Right ventricle myocardium superior (tissue), 1 donor: ENCODE data around the gene CDC14A. TPM values are rescaled to one million over a fixed set of nuclear protein-coding genes. Genes with fewer than 3 reads are reported as not detected.
A peak's percentile ranks its signal among the peaks of the same experiment; 100 is the strongest.

ENCODE experiments used
- ATAC-seq: fragments of 200-7000 bp; cut with Tn5 transposase; one replicate; pipeline ENCODE4 v1.9.1; 2020; ENCODE audit warnings: mild to moderate bottlenecking; ENCODE audit not compliant: poor library complexity
- DNase-seq: peaks from one replicate; pipeline ENCODE4 v3.0.0-alpha.2; 2020
- intact Hi-C: fragments of 100-400 bp; cut with DNase I; formaldehyde crosslinking; loops from one replicate; pipeline ENCODE4 v1.11.2; 2022
- long read RNA-seq: library from polyadenylated mRNA; unstranded; transcript quantifications from one replicate; pipeline ENCODE4 v2.0.0, GENCODE V29; 2021
- total RNA-seq: library from RNA; stranded (reverse); fragmentation: NEBNext Ultra II Directional; extraction: Animal tissue kit (Norgen Biotek cat#: 25700); gene quantifications from one replicate; pipeline ENCODE4 v1.2.1, GENCODE V29; 2021
- donor health status: DM: no; HTN: yes; CAD: no; lungs with severe emphysema.

The CDC14A gene, protein sequence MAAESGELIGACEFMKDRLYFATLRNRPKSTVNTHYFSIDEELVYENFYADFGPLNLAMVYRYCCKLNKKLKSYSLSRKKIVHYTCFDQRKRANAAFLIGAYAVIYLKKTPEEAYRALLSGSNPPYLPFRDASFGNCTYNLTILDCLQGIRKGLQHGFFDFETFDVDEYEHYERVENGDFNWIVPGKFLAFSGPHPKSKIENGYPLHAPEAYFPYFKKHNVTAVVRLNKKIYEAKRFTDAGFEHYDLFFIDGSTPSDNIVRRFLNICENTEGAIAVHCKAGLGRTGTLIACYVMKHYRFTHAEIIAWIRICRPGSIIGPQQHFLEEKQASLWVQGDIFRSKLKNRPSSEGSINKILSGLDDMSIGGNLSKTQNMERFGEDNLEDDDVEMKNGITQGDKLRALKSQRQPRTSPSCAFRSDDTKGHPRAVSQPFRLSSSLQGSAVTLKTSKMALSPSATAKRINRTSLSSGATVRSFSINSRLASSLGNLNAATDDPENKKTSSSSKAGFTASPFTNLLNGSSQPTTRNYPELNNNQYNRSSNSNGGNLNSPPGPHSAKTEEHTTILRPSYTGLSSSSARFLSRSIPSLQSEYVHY
- 3.6 TPM for total RNA-seq
- long read RNA-seq, partial matches to known transcripts: 0 of 1 reads
- long read RNA-seq, other reads (novel, unspliced or antisense): 1 of 1 reads

GRCh38 chr1:100352267-100353070 is at the start of gene CDC14A:
Gene CDC14A, plus strand, starts transcription at chr1:100352506. Its CDS starts 449 bp downstream, at chr1:100352955.
- intact Hi-C loops: loop anchor here (5.0 to 10.0 kb wide), 2 partner anchors 75 to 102 kb away; no protein-coding TSS in a partner anchor
- DNase-seq: peak; percentile 95
- ATAC-seq: peak; percentile 92

DNA sequence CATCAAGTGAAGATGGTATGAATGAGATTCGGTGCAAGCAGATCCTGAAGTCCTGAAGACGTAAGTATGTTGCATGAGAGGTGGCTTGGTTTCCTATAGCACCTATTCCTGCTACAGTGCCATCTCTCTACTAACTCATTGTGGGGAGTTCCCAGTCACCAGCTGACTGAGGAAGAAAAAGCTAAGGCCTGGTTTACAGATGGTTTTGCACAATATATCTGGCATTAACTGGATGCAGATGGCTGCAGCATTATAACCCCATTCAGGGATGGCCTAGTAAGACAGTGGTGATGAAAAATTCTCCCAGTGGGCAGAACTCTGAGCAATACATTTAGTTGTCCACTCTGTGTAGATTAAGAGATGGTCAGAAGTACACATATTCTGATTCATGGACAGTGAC is 49.6 kb upstream of the CDC14A start:
- ATAC-seq (no peak), DNase-seq (no peak)
- intact Hi-C loops: no loop called here

GRCh38 chr1:100304227-100304626 is 48.1 kb upstream of the CDC14A start:
- intact Hi-C loops: no loop called here

DNA sequence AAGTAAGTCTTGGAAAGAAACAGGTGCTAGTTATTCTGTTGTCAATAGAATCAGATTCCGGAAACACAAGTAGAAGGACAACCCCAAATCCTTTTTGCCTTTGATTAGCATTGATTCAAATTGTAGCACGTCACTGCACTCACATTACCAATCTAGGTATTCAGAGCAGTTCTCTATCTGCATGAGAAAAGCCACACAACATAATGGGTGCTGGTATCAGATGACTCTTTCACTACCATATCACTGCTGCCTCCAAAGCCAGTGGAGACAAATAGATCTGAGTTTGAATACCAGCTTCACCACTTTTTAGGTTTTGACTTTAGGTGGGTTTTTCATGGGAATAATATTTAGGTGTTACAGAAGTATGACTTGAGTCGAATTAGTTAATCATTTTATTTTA is 47.4 kb upstream of the CDC14A start:
- ATAC-seq: no peak
- intact Hi-C loops: no loop called here
- no peak for DNase-seq

More at GRCh38 chr1:100304227-100304626, 48.1 kb upstream of the CDC14A start:
- no peak for ATAC-seq
- no peak for DNase-seq

- intact Hi-C loops: no loop called here
- no peak for DNase-seq
- no peak for ATAC-seq
These were observed 46.4 kb upstream of the CDC14A start for GRCh38 chr1:100305954-100306353.

- intact Hi-C loops: no loop called here
- ATAC-seq: no peak
- DNase-seq: no peak
These were observed 45.5 kb upstream of the CDC14A start for GRCh38 chr1:100306735-100307313.

- no peak for ATAC-seq
- no peak for DNase-seq
- intact Hi-C loops: no loop called here
These were observed 43.5 kb upstream of the CDC14A start for GRCh38 chr1:100308777-100309176.

DNA sequence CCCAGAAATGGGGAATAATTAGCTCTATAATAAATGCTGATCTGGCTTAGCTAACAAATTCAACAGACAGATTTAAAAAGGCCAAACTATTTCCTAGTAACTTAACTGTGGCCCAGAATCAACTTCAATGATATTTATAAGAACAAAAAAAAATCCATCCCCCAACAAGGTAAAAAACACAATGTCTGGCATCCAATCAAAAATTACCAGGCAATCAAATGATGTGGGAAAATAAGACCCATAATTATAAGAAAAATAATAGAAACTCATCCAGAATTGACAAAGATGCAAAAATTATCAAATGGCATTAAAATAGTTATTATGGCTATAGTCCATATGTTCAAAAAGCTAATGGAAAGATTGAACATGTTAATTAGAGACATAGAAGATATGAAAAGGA is 42.4 kb upstream of the CDC14A start:
- intact Hi-C loops: no loop called here
- DNase-seq (no peak), ATAC-seq (no peak)

DNA sequence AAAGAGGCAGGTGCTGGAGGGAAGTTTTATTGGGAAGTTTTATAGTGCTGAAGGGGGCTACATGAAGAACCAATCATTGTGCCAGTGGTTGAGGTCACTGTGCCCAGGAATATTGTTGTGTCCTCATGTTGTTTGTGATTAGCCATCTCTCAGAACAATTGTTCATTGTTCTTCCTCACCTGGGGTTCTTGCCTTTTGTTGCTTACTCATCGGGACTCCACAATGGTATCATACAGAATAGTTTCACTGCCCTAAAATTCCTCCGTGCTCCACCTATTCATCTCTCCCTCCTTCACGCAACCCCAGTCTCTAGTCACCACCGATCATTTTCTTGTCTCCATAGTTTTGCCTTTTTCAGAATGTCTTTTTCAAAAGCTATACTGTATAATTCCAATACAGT is 38.9 kb upstream of the CDC14A start:
- intact Hi-C loops: no loop called here
- ATAC-seq: no peak
- DNase-seq: no peak

GRCh38 chr1:100316622-100317021 is 35.7 kb upstream of the CDC14A start:
- DNase-seq (no peak), ATAC-seq (no peak)
- intact Hi-C loops: no loop called here

GRCh38 chr1:100320311-100321099 is 31.8 kb upstream of the CDC14A start:
- ATAC-seq (no peak), DNase-seq (no peak)
- intact Hi-C loops: no loop called here

DNA sequence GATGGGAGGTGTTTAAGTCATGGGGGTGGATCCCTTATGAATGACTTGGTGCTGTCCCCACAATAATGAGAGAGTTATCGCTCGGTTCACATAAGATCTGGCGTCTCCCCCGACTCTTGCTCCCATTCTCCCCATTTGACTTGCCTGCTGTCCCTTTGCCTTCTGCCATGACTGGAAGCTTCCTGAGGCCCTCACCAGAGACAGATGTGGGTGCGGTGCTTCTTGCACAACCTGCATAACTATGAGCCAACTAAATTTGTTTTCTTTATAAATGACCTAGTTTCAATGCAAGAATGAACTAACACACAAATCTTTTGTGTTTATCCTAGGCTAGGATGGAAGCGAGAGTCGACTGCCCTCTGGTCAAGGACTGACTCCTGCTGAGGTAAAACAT is 31.2 kb upstream of the CDC14A start:
- intact Hi-C loops: no loop called here
- DNase-seq (no peak), ATAC-seq (no peak)

DNA sequence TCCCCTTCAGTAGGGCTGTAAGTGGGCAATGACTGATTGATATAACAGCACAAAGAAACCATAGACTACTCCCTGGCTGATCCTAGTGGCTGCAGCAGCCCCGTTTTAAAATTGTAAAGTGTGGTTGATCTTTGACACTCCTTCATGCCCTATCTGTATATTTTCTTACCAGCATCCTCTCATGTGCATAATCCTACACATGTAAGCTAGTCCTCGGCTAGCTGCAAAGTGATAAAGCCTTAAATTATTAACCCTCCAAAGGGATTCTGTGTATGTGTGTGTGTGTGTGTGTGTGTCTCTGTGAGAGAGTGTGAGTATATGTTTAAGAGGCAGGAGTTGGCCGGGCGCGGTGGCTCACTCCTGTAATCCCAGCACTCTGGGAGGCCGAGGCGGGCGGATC is 30.8 kb upstream of the CDC14A start:
- ATAC-seq (no peak), DNase-seq (no peak)
- intact Hi-C loops: no loop called here

DNA sequence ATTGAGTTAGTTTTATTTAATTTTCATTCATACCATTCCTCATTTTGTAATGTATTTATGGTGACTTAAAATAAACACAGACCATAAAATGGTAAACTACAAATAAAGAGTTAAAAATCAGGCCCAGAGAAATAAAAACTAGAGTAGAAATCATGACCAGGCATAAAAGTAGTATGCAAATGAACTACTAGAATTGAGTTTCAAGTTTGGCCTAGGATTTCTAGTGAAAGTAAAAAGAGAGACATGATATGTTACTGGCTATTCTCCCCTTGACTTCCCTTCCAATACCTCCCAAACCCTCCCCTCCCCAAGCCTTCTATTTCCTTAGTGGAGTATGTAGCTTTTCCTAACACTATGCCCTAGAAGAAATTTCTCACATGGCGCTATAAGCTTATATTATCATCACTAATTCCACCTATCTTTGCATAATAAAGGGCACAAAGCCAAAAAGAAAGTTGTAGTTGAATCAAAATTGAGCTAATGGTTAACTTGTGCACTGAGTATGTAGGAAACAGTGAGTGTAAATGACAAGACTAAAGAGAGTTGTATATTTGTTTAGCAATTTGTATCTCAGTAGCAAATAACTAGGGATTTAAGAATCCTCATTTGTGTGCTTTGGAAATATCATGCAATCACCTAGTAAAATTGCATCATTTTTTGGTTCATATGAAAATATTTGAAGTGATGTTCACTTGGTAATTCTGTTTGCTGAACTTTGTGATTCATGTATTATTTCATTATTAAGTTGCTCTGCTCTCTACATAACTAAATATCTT is 29.7 kb upstream of the CDC14A start:
- intact Hi-C loops: no loop called here
- DNase-seq: no peak
- peak; percentile 22 for ATAC-seq

GRCh38 chr1:100323419-100324106 is 28.7 kb upstream of the CDC14A start:
- no peak for DNase-seq
- intact Hi-C loops: no loop called here
- peak; percentile 89 for ATAC-seq

GRCh38 chr1:100325415-100326324 is 26.6 kb upstream of the CDC14A start:
- intact Hi-C loops: no loop called here
- DNase-seq (no peak), ATAC-seq (no peak)
